GM23338 (cell line): Measurements from ENCODE around the gene MPRIP. TPM values are rescaled to one million over a fixed set of nuclear protein-coding genes. Genes with fewer than 3 reads are reported as not detected.

Experiments used
- ATAC-seq: fragments of 200-7000 bp; cut with Tn5 transposase; 3 replicates; pipeline ENCODE4 v1.9.1; 2020
- DNase-seq: peaks from one replicate; pipeline ENCODE4 v3.0.0-alpha.2; 2015; ENCODE audit warnings: low spot score
- H2AFZ ChIP-seq: fragments of 200-600 bp; sonication (generic); 2 replicates; pipeline ENCODE4 v1.8.0; 2016; ENCODE audit warnings: antibody characterized with exemption, mild to moderate bottlenecking, moderate library complexity
- H3F3A ChIP-seq: fragments of 200-600 bp; sonication (generic); replicated peaks from 2 replicates; pipeline ENCODE4 v1.8.0; 2017; ENCODE audit warnings: antibody characterized with exemption, mixed run types, low read depth
- H3K27ac ChIP-seq: fragments of 200-600 bp; sonication (generic); 2 replicates; pipeline ENCODE4 v1.6.1; 2016; ENCODE audit warnings: low read depth
- H3K27me3 ChIP-seq: fragments of 200-600 bp; sonication (generic); 2 replicates; pipeline ENCODE4 v1.8.0; 2016; ENCODE audit warnings: mild to moderate bottlenecking, mixed run types, moderate library complexity; ENCODE audit not compliant: insufficient read depth
- H3K36me3 ChIP-seq: fragments of 200-600 bp; sonication (generic); 2 replicates; pipeline ENCODE4 v1.8.0; 2016; ENCODE audit warnings: mild to moderate bottlenecking; ENCODE audit not compliant: insufficient read depth
- H3K4me1 ChIP-seq: fragments of 200-600 bp; sonication (generic); 2 replicates; pipeline ENCODE4 v1.8.0; 2016; ENCODE audit warnings: mild to moderate bottlenecking, moderate library complexity; ENCODE audit not compliant: insufficient read depth
- H3K4me2 ChIP-seq: fragments of 200-600 bp; sonication (generic); 2 replicates; pipeline ENCODE4 v1.7.1; 2017; ENCODE audit warnings: mixed run types
- H3K4me3 ChIP-seq: fragments of 200-600 bp; sonication (generic); 2 replicates; pipeline ENCODE4 v1.6.1; 2016; ENCODE audit warnings: mixed run types
- H3K79me2 ChIP-seq: fragments of 200-600 bp; sonication (generic); replicated peaks from 2 replicates; pipeline ENCODE4 v1.8.0; 2017; ENCODE audit warnings: mild to moderate bottlenecking; ENCODE audit not compliant: insufficient read depth
- H3K9me2 ChIP-seq: fragments of 200-600 bp; sonication (generic); 2 replicates; pipeline ENCODE4 v1.8.0; 2017; ENCODE audit not compliant: insufficient read depth
- H4K20me1 ChIP-seq: fragments of 200-600 bp; sonication (generic); replicated peaks from 2 replicates; pipeline ENCODE4 v1.8.0; 2017; ENCODE audit warnings: mild to moderate bottlenecking; ENCODE audit not compliant: insufficient read depth
- H3K27ac Mint-ChIP-seq: 2 replicates; pipeline ENCODE4 v1.8.0; 2020; ENCODE audit warnings: inconsistent platforms, mild to moderate bottlenecking, moderate library complexity, mixed read lengths
- H3K27me3 Mint-ChIP-seq: 3 replicates; pipeline ENCODE4 v1.8.0; 2022; ENCODE audit warnings: low read depth, mild to moderate bottlenecking, moderate library complexity, mixed read lengths, inconsistent platforms; ENCODE audit not compliant: insufficient read depth, poor library complexity
- H3K36me3 Mint-ChIP-seq: 3 replicates; pipeline ENCODE4 v1.8.0; 2021; ENCODE audit warnings: low read depth, mild to moderate bottlenecking, inconsistent platforms, moderate library complexity, mixed read lengths
- H3K4me1 Mint-ChIP-seq: 3 replicates; pipeline ENCODE4 v1.8.0; 2020; ENCODE audit warnings: mild to moderate bottlenecking, inconsistent platforms, mixed read lengths
- H3K4me3 Mint-ChIP-seq: 3 replicates; pipeline ENCODE4 v1.8.0; 2021; ENCODE audit warnings: moderate library complexity, mild to moderate bottlenecking, inconsistent platforms, mixed read lengths
- H3K9me3 Mint-ChIP-seq: 3 replicates; pipeline ENCODE4 v1.8.0; 2020; ENCODE audit warnings: moderate library complexity, mild to moderate bottlenecking, inconsistent platforms, mixed read lengths
- CREB1 ChIP-seq: fragments of 250-450 bp; sonication (Bioruptor Pico); IDR thresholded peaks from 2 replicates; pipeline ENCODE4 v1.5.0; 2020; ENCODE audit warnings: low read depth, mild to moderate bottlenecking, moderate library complexity
- EZH2 ChIP-seq: fragments of 200-600 bp; sonication (generic); IDR thresholded peaks from one replicate; pipeline ENCODE4 v1.8.0; 2017; ENCODE audit warnings: antibody characterized with exemption, mild to moderate bottlenecking, low read depth; ENCODE audit not compliant: unreplicated experiment
- EZH2phosphoT487 ChIP-seq: fragments of 200-600 bp; sonication (generic); IDR thresholded peaks from one replicate; pipeline ENCODE4 v1.8.1; 2018; ENCODE audit warnings: antibody characterized with exemption; ENCODE audit not compliant: unreplicated experiment
- JUNB ChIP-seq: IDR thresholded peaks from one replicate; pipeline ENCODE4 v1.6.1; 2016; ENCODE audit warnings: antibody characterized with exemption; ENCODE audit not compliant: unreplicated experiment
- NANOG ChIP-seq: IDR thresholded peaks from 2 replicates; pipeline ENCODE4 v1.6.1; 2016; ENCODE audit warnings: antibody characterized with exemption, borderline replicate concordance
- POLR2AphosphoS5 ChIP-seq: IDR thresholded peaks from 2 replicates; pipeline ENCODE4 v1.6.1; 2016; ENCODE audit warnings: antibody characterized with exemption, low read depth
- STAT1 ChIP-seq: IDR thresholded peaks from one replicate; pipeline ENCODE4 v1.6.1; 2016; ENCODE audit warnings: antibody characterized with exemption; ENCODE audit not compliant: unreplicated experiment
- ZNF114 ChIP-seq: fragments of 250-450 bp; sonication (Bioruptor Pico); IDR thresholded peaks from 2 replicates; pipeline ENCODE4 v1.5.0; 2020; ENCODE audit warnings: mild to moderate bottlenecking, moderate library complexity
- ZNF331 ChIP-seq: fragments of 250-450 bp; sonication (Bioruptor Pico); IDR thresholded peaks from 2 replicates; pipeline ENCODE4 v1.5.0; 2020; ENCODE audit warnings: low read depth, mild to moderate bottlenecking, moderate library complexity
- polyA plus RNA-seq: library from polyadenylated mRNA; unstranded; fragments of >200 nt; fragmentation: Nextera tagmentation; extraction: Ambion mirVana; gene quantifications from 2 replicates; pipeline ENCODE4 v1.2.1, GENCODE V29; 2016
- total RNA-seq: library from RNA; depleted of rRNA; stranded (reverse); fragments of >200 nt; shearing (Covaris generic); gene quantifications from 2 replicates; pipeline ENCODE4 v1.2.3, GENCODE V29; 2014
- TF ChIP-seq, protein P1 (sequence below): IDR thresholded peaks from one replicate; pipeline ENCODE4 v1.6.1; 2018; ENCODE audit warnings: antibody characterized with exemption; ENCODE audit not compliant: unreplicated experiment
- TF ChIP-seq, protein P2 (sequence below): fragments of 250-450 bp; sonication (Bioruptor Pico); IDR thresholded peaks from 2 replicates; pipeline ENCODE4 v1.5.0; 2020; ENCODE audit warnings: mild to moderate bottlenecking, moderate library complexity
- TF ChIP-seq, protein P3 (sequence below), 2 experiments: fragments of 200-600 bp in 1 of 2; sonication (generic) in 1 of 2; conservative IDR thresholded peaks; 2 replicates each; pipeline versions ENCODE4 v1.5.1 to v1.6.1; 2016 to 2017; ENCODE audit warnings: antibody characterized with exemption in 2 of 2, low read depth in 2 of 2, mild to moderate bottlenecking in 2 of 2, moderate library complexity in 1 of 2
- TF ChIP-seq, protein P4 (sequence below): IDR thresholded peaks from 2 replicates; pipeline ENCODE4 v1.6.1; 2016; ENCODE audit warnings: antibody characterized with exemption

MPRIP gene
- total and polyA plus RNA-seq, 2 experiments from 2014 or later = 39.3 to 113 TPM

DNA sequence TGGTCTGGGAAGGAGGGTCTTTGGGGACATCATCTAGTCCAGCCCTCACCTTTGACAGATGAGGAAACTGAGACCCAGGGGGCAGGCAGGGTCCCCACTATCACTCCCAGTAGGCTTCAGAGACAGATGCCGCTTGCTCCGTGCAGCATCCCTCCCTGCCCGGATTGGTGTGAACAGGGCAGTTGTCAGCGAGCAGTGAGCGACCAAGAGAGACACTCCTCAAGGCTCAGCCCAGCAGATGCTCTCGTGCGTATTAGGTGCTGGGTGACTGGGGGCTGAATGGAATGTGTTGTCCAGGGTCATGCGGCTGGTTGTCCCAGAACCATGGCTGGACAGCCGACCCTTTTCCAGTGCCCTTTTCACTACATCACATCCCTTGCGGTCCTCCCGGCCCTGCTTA is 49.0 kb downstream of the MPRIP start:
- TF ChIP-seq ZNF114 (CRISPR knock-in tag) (no peak), POLR2AphosphoS5 (no peak), EZH2 (no peak), JUNB (no peak), NANOG (no peak), ZNF331 (CRISPR knock-in tag) (no peak), CREB1 (CRISPR knock-in tag) (no peak), STAT1 (no peak), EZH2phosphoT487 (no peak)
- TF ChIP-seq, protein P1, sequence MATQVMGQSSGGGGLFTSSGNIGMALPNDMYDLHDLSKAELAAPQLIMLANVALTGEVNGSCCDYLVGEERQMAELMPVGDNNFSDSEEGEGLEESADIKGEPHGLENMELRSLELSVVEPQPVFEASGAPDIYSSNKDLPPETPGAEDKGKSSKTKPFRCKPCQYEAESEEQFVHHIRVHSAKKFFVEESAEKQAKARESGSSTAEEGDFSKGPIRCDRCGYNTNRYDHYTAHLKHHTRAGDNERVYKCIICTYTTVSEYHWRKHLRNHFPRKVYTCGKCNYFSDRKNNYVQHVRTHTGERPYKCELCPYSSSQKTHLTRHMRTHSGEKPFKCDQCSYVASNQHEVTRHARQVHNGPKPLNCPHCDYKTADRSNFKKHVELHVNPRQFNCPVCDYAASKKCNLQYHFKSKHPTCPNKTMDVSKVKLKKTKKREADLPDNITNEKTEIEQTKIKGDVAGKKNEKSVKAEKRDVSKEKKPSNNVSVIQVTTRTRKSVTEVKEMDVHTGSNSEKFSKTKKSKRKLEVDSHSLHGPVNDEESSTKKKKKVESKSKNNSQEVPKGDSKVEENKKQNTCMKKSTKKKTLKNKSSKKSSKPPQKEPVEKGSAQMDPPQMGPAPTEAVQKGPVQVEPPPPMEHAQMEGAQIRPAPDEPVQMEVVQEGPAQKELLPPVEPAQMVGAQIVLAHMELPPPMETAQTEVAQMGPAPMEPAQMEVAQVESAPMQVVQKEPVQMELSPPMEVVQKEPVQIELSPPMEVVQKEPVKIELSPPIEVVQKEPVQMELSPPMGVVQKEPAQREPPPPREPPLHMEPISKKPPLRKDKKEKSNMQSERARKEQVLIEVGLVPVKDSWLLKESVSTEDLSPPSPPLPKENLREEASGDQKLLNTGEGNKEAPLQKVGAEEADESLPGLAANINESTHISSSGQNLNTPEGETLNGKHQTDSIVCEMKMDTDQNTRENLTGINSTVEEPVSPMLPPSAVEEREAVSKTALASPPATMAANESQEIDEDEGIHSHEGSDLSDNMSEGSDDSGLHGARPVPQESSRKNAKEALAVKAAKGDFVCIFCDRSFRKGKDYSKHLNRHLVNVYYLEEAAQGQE = no peak
- TF ChIP-seq, protein P2, sequence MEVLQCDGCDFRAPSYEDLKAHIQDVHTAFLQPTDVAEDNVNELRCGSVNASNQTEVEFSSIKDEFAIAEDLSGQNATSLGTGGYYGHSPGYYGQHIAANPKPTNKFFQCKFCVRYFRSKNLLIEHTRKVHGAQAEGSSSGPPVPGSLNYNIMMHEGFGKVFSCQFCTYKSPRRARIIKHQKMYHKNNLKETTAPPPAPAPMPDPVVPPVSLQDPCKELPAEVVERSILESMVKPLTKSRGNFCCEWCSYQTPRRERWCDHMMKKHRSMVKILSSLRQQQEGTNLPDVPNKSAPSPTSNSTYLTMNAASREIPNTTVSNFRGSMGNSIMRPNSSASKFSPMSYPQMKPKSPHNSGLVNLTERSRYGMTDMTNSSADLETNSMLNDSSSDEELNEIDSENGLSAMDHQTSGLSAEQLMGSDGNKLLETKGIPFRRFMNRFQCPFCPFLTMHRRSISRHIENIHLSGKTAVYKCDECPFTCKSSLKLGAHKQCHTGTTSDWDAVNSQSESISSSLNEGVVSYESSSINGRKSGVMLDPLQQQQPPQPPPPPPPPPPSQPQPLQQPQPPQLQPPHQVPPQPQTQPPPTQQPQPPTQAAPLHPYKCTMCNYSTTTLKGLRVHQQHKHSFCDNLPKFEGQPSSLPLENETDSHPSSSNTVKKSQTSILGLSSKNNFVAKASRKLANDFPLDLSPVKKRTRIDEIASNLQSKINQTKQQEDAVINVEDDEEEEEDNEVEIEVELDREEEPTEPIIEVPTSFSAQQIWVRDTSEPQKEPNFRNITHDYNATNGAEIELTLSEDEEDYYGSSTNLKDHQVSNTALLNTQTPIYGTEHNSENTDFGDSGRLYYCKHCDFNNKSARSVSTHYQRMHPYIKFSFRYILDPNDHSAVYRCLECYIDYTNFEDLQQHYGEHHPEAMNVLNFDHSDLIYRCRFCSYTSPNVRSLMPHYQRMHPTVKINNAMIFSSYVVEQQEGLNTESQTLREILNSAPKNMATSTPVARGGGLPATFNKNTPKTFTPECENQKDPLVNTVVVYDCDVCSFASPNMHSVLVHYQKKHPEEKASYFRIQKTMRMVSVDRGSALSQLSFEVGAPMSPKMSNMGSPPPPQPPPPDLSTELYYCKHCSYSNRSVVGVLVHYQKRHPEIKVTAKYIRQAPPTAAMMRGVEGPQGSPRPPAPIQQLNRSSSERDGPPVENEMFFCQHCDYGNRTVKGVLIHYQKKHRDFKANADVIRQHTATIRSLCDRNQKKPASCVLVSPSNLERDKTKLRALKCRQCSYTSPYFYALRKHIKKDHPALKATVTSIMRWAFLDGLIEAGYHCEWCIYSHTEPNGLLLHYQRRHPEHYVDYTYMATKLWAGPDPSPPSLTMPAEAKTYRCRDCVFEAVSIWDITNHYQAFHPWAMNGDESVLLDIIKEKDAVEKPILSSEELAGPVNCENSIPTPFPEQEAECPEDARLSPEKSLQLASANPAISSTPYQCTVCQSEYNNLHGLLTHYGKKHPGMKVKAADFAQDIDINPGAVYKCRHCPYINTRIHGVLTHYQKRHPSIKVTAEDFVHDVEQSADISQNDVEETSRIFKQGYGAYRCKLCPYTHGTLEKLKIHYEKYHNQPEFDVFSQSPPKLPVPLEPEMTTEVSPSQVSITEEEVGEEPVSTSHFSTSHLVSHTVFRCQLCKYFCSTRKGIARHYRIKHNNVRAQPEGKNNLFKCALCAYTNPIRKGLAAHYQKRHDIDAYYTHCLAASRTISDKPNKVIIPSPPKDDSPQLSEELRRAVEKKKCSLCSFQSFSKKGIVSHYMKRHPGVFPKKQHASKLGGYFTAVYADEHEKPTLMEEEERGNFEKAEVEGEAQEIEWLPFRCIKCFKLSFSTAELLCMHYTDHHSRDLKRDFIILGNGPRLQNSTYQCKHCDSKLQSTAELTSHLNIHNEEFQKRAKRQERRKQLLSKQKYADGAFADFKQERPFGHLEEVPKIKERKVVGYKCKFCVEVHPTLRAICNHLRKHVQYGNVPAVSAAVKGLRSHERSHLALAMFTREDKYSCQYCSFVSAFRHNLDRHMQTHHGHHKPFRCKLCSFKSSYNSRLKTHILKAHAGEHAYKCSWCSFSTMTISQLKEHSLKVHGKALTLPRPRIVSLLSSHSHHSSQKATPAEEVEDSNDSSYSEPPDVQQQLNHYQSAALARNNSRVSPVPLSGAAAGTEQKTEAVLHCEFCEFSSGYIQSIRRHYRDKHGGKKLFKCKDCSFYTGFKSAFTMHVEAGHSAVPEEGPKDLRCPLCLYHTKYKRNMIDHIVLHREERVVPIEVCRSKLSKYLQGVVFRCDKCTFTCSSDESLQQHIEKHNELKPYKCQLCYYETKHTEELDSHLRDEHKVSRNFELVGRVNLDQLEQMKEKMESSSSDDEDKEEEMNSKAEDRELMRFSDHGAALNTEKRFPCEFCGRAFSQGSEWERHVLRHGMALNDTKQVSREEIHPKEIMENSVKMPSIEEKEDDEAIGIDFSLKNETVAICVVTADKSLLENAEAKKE (CRISPR knock-in tag) = no peak
- TF ChIP-seq, protein P3, sequence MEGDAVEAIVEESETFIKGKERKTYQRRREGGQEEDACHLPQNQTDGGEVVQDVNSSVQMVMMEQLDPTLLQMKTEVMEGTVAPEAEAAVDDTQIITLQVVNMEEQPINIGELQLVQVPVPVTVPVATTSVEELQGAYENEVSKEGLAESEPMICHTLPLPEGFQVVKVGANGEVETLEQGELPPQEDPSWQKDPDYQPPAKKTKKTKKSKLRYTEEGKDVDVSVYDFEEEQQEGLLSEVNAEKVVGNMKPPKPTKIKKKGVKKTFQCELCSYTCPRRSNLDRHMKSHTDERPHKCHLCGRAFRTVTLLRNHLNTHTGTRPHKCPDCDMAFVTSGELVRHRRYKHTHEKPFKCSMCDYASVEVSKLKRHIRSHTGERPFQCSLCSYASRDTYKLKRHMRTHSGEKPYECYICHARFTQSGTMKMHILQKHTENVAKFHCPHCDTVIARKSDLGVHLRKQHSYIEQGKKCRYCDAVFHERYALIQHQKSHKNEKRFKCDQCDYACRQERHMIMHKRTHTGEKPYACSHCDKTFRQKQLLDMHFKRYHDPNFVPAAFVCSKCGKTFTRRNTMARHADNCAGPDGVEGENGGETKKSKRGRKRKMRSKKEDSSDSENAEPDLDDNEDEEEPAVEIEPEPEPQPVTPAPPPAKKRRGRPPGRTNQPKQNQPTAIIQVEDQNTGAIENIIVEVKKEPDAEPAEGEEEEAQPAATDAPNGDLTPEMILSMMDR (conservative IDR thresholded peaks at IDR 0.05; ENCODE audit: low read depth in 2 of 2) = no peak
- TF ChIP-seq, protein P4, sequence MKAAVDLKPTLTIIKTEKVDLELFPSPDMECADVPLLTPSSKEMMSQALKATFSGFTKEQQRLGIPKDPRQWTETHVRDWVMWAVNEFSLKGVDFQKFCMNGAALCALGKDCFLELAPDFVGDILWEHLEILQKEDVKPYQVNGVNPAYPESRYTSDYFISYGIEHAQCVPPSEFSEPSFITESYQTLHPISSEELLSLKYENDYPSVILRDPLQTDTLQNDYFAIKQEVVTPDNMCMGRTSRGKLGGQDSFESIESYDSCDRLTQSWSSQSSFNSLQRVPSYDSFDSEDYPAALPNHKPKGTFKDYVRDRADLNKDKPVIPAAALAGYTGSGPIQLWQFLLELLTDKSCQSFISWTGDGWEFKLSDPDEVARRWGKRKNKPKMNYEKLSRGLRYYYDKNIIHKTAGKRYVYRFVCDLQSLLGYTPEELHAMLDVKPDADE = no peak
- no peak for ATAC-seq
- H3K4me1 ChIP-seq = peaks cover 40% of the 10 kb centered on the region
- no peaks in the 10 kb centered on the region for H3K36me3 ChIP-seq
- Mint-ChIP-seq H3K4me1 (peaks cover 52% of the 10 kb centered on the region), H3K36me3 (peaks cover 12% of the 10 kb centered on the region), H3K27ac (no peak overlapping the region), H3K27me3 (peaks cover 2% of the 10 kb centered on the region), H3K9me3 (no peaks in the 10 kb centered on the region), H3K4me3 (no peak overlapping the region)
- no peak overlapping the region for H3K4me3 ChIP-seq
- no peaks in the 10 kb centered on the region for H3K27me3 ChIP-seq
- peaks cover 35% of the 10 kb centered on the region for H3K79me2 ChIP-seq
- H3F3A ChIP-seq = no peaks in the 10 kb centered on the region
- H3K27ac ChIP-seq = no peak overlapping the region
- H3K4me2 ChIP-seq = no peak overlapping the region
- H3K9me2 ChIP-seq = no peaks in the 10 kb centered on the region; the same call in 1 of the 2 replicates
- H4K20me1 ChIP-seq = peaks cover 4% of the 10 kb centered on the region; the same call in 1 of the 2 replicates
- no peak overlapping the region for H2AFZ ChIP-seq
- DNase-seq = no peak
